NT2/D1 (cell line): ENCODE results near the gene CERS6.

Source experiments
- SUZ12 ChIP-seq: IDR thresholded peaks from 2 replicates; pipeline ENCODE4 v1.6.1; 2011; ENCODE audit not compliant: insufficient read length, insufficient read depth; ENCODE audit errors: extremely low read depth
- YY1 ChIP-seq: IDR thresholded peaks from 2 replicates; pipeline ENCODE4 v1.6.1; 2011; ENCODE audit not compliant: insufficient read length, insufficient read depth
- ZNF274 ChIP-seq: IDR thresholded peaks from 2 replicates; pipeline ENCODE4 v1.6.1; 2011; ENCODE audit warnings: mild to moderate bottlenecking, low read depth, low read length

DNA sequence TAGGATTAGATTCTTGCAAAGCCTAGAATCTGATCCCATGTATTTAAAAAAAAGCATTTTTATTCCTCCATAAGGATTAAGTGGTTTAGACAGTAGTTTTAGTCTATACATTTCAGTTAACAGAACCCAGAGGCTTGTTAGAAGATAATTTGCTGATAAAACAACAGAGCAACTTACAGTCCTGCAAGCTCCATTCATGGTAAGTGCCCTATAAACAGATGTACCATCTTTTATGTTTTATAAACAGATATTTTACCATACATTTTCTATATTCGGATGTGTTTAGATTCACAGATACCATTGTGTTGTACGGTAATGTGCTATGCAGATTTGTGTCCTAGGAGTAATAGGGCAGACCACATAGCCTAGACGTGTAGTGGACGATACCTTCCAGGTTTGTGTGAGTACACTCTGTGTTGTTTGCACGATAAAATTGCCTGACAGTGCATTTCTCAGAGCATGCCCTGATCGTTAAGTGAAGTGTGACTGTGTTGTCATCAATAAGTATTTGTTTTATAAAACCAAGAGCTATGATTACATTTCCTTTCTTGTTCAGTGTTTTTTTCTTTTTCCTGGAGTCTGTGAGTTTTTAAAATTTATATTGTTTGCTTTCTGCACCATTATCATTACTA is 54.2 kb downstream of the CERS6 start:
- no peak for TF ChIP-seq YY1
- no peak for TF ChIP-seq ZNF274
- no peak for TF ChIP-seq SUZ12
